Measurements from ENCODE around the gene DLGAP1. TPM values are rescaled to one million over a fixed set of nuclear protein-coding genes. Genes with fewer than 3 reads are reported as not detected.

The DLGAP1 gene
- total and polyA plus RNA-seq, 2 donors (not counting 1 experiment from before 2014, with no cell fraction given) = 0.07 to 0.61 TPM

DNA sequence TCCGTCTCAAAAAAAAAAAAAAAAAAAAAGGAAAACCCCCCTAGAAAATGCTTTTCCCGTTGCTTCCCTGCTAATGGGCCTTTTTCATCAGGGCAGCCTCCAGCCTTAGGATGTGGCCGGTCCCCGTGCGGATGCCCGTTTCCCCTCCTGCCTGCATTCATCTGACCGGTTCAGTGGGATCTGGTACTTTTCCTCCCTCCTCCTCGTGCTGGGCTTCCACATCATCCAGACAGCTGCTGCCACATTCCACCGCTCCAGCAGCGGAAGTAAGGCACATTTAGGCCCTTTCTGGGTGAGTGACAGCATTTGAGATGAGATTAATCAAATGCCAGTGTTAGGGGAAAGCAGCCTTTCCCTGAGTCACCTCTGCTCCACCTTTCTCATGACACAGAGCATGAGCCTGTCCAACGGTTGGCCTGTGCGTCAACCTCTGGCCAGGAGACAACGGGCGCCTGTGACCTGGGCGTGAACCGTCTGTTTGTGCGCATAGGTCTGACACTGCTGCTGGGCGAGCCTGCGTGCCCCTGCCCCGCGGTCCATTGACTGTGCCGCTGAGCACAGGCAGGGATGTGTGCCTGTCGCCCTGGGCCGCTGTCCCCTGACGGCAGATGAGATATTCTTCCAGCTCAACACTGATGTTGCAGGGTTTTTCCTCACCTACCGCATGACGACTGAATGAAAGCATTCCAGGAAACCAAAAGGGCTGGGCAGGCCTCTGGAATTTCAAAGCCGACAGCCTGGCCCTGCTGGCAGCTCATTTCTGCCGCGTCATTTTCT, 831.1 kb downstream of the DLGAP1 start:
- Mint-ChIP-seq H3K4me3 (no peak overlapping the region), H3K9me3 (ENCODE audit: insufficient read depth) (no peaks in the 10 kb centered on the region), H3K4me1 (peaks cover 4% of the 10 kb centered on the region), H3K27ac (no peak overlapping the region), H3K27me3 (peaks cover 5% of the 10 kb centered on the region)
- Histone ChIP-seq H3K4me3 (ENCODE audit: control extremely low read depth in 1 of 5, extremely low read depth in 1 of 5, insufficient read depth in 1 of 5, low read depth in 2 of 5, low read length in 4 of 5) (no peak overlapping the region), H3K27ac (ENCODE audit: low read length in 2 of 2) (no peak overlapping the region), H3K79me2 (ENCODE audit: control insufficient read depth, insufficient read depth, low read length) (no peaks in the 10 kb centered on the region), H4K20me1 (ENCODE audit: control insufficient read depth, insufficient read depth, low read length, poor library complexity, severe bottlenecking) (no peaks in the 10 kb centered on the region), H3K9ac (ENCODE audit: low read length) (no peak overlapping the region), H2AFZ (ENCODE audit: insufficient read depth, low read depth, low read length, poor library complexity, severe bottlenecking) (no peak overlapping the region), H3K27me3 (replicated peaks in 1 of 4; ENCODE audit: control extremely low read depth in 1 of 4, control insufficient read depth in 3 of 4, insufficient read depth in 4 of 4, low read length in 3 of 4) (peaks cover 0 to 6% (median 0%) of the 10 kb centered on the region in 4 experiments), H3K4me1 (ENCODE audit: control insufficient read depth in 2 of 2, insufficient read depth in 2 of 2, low read length in 2 of 2) (no peaks in the 10 kb centered on the region), H3K9me3 (ENCODE audit: control extremely low read depth in 1 of 3, control insufficient read depth in 2 of 3, insufficient read depth in 1 of 3, low read length in 2 of 3) (peaks cover 0 to 3% (median 0%) of the 10 kb centered on the region in 3 donors), H3K4me2 (replicated peaks; ENCODE audit: low read depth, low read length, poor library complexity, severe bottlenecking) (no peak overlapping the region), H3K36me3 (replicated peaks in 1 of 2; ENCODE audit: control extremely low read depth in 1 of 2, control insufficient read depth in 1 of 2, extremely low read depth in 1 of 2, insufficient read depth in 2 of 2, low read length in 1 of 2) (no peaks in the 10 kb centered on the region)
- DNase-seq (no peak), ATAC-seq (ENCODE audit: low read depth) (no peak)
- TF ChIP-seq EZH2 (IDR thresholded peaks at IDR 0.05; ENCODE audit: borderline replicate concordance, insufficient read depth, low read depth, low read length, poor library complexity, severe bottlenecking) = no peak
- TF ChIP-seq, protein P1, sequence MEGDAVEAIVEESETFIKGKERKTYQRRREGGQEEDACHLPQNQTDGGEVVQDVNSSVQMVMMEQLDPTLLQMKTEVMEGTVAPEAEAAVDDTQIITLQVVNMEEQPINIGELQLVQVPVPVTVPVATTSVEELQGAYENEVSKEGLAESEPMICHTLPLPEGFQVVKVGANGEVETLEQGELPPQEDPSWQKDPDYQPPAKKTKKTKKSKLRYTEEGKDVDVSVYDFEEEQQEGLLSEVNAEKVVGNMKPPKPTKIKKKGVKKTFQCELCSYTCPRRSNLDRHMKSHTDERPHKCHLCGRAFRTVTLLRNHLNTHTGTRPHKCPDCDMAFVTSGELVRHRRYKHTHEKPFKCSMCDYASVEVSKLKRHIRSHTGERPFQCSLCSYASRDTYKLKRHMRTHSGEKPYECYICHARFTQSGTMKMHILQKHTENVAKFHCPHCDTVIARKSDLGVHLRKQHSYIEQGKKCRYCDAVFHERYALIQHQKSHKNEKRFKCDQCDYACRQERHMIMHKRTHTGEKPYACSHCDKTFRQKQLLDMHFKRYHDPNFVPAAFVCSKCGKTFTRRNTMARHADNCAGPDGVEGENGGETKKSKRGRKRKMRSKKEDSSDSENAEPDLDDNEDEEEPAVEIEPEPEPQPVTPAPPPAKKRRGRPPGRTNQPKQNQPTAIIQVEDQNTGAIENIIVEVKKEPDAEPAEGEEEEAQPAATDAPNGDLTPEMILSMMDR (IDR thresholded peaks at IDR 0.05) = no peak
- POLR2A ChIA-PET = no interaction called here
- CTCF ChIA-PET = interaction anchor here (1.0 kb wide), 1 partner anchor 42 kb away, joined by 3 read pairs; no protein-coding TSS in a partner anchor
- 83% methylated on average over 23 of the region's 30 CpGs for WGBS (ENCODE audit: insufficient coverage)
- intact Hi-C loops (cut with micrococcal nuclease) = no loop called here
